K562 (cell line): ENCODE results near the gene KRTAP5-1. TPM values are rescaled to one million over a fixed set of nuclear protein-coding genes. Genes with fewer than 3 reads are reported as not detected.

Source experiments
- ATF3 ChIP-seq, 2 experiments: fragments of 450-650 bp in 1 of 2; sonication (generic) in 1 of 2; formaldehyde crosslinking in 1 of 2; IDR thresholded peaks in 1 of 2; conservative IDR thresholded peaks in 1 of 2; 2 replicates each; pipeline versions ENCODE4 v1.6.1 to v1.8.1; 2016 to 2023; ENCODE audit warnings: mild to moderate bottlenecking in 2 of 2, moderate library complexity in 2 of 2, inconsistent platforms in 1 of 2, missing genetic modification reagents in 1 of 2
- JUNB ChIP-seq: fragments of 450-650 bp; formaldehyde crosslinking; conservative IDR thresholded peaks from 2 replicates; pipeline ENCODE4 v1.4.0; 2020; ENCODE audit warnings: mild to moderate bottlenecking
- NFYB ChIP-seq: IDR thresholded peaks from 2 replicates; pipeline ENCODE4 v1.6.1; 2011; ENCODE audit warnings: mild to moderate bottlenecking, moderate library complexity; ENCODE audit not compliant: insufficient read length; ENCODE audit errors: extremely low read depth
- NR2C2 ChIP-seq, 2 experiments: fragments of 200-800 bp in 1 of 2; sonication (Bioruptor generic) in 1 of 2; sonication (generic) in 1 of 2; formaldehyde crosslinking in 1 of 2; IDR thresholded peaks; 2 replicates each; pipeline versions ENCODE4 v1.6.1 to v1.8.0; 2016 to 2022; ENCODE audit warnings: mild to moderate bottlenecking in 1 of 2, missing compliant biosample characterization in 1 of 2, missing genetic modification characterization in 1 of 2, missing genetic modification reagents in 1 of 2
- RBM25 ChIP-seq: fragments of 200-400 bp; formaldehyde crosslinking; IDR thresholded peaks from 2 replicates; pipeline ENCODE4 v1.6.1; 2018; ENCODE audit warnings: low read length, low read depth, moderate library complexity; ENCODE audit not compliant: severe bottlenecking
- ZBTB7A ChIP-seq: IDR thresholded peaks from 2 replicates; pipeline ENCODE4 v1.6.1; 2011; ENCODE audit warnings: low read depth, mild to moderate bottlenecking, low read length, moderate library complexity, borderline replicate concordance; ENCODE audit not compliant: control insufficient read depth
- ZFP30 ChIP-seq: fragments of 250-450 bp; sonication (Bioruptor Pico); IDR thresholded peaks from 2 replicates; pipeline ENCODE4 v1.8.0; 2022; ENCODE audit warnings: moderate library complexity, mild to moderate bottlenecking, inconsistent platforms, borderline replicate concordance
- ZFX ChIP-seq: sonication (generic); formaldehyde crosslinking; IDR thresholded peaks from 2 replicates; pipeline ENCODE4 v1.8.0; 2022; ENCODE audit warnings: mild to moderate bottlenecking, missing genetic modification reagents, moderate library complexity
- ZNF766 ChIP-seq: fragments of 200-800 bp; sonication (Bioruptor generic); conservative IDR thresholded peaks from 2 replicates; pipeline ENCODE4 v1.6.1; 2016; ENCODE audit warnings: missing genetic modification characterization, missing compliant biosample characterization
- ZNF778 ChIP-seq: fragments of 450-650 bp; formaldehyde crosslinking; IDR thresholded peaks from 2 replicates; pipeline ENCODE4 v1.4.0; 2020; ENCODE audit warnings: mild to moderate bottlenecking, moderate library complexity
- polyA plus RNA-seq, 8 experiments: library from polyadenylated mRNA; depleted of rRNA in 4 of 8; stranded (reverse) in 5 of 8; unstranded in 3 of 8; fragments of >200 nt; fragmentation: Nextera tagmentation in 2 of 8; fragmentation: Illumina TruSeq in 1 of 8; extraction: Ambion mirVana in 2 of 8; extraction: Trizol in 1 of 8; gene quantifications; 2 replicates each; pipeline versions ENCODE4 v1.2.1 to v1.2.3, GENCODE V29; 2011 to 2014; ENCODE audit warnings: inconsistent platforms in 1 of 8, missing spikeins in 1 of 8
- total RNA-seq, 7 experiments: library from RNA; depleted of rRNA in 6 of 7; stranded (reverse); fragments of >200 nt in 6 of 7; fragmentation: Illumina TruSeq in 2 of 7; extraction: Trizol in 2 of 7; gene quantifications; 2 replicates each; pipeline versions ENCODE4 v1.2.1 to v1.2.3, GENCODE V29; 2011 to 2021; ENCODE audit warnings: low replicate concordance in 1 of 7
- TF ChIP-seq, protein P1 (sequence below): fragments of 150-350 bp; IDR thresholded peaks from 2 replicates; pipeline ENCODE4 v1.6.1; 2014; ENCODE audit warnings: low read depth, mild to moderate bottlenecking, low read length, borderline replicate concordance
- TF ChIP-seq, protein P2 (sequence below): fragments of 200-800 bp; sonication (Bioruptor generic); IDR thresholded peaks from 2 replicates; pipeline ENCODE4 v1.6.1; 2017; ENCODE audit warnings: missing genetic modification characterization, missing compliant biosample characterization
- TF ChIP-seq, protein P3 (sequence below): fragments of 450-650 bp; formaldehyde crosslinking; IDR thresholded peaks from 2 replicates; pipeline ENCODE4 v1.4.0; 2022; ENCODE audit warnings: missing genetic modification characterization
- TF ChIP-seq, protein P4 (sequence below), 3 experiments: fragments of 200-800 bp in 1 of 3; sonication (Bioruptor generic) in 1 of 3; sonication (generic) in 1 of 3; formaldehyde crosslinking in 1 of 3; IDR thresholded peaks; 2 replicates each; pipeline versions ENCODE4 v1.6.1 to v1.8.0; 2016 to 2022; ENCODE audit warnings: mild to moderate bottlenecking in 2 of 3, missing compliant biosample characterization in 2 of 3, missing genetic modification characterization in 2 of 3, missing genetic modification reagents in 1 of 3

KRTAP5-1 gene
- total and polyA plus RNA-seq, 9 of the 15 experiments (the other 6 are each of a cell fraction or from before 2014, with no cell fraction given) = not detected

DNA sequence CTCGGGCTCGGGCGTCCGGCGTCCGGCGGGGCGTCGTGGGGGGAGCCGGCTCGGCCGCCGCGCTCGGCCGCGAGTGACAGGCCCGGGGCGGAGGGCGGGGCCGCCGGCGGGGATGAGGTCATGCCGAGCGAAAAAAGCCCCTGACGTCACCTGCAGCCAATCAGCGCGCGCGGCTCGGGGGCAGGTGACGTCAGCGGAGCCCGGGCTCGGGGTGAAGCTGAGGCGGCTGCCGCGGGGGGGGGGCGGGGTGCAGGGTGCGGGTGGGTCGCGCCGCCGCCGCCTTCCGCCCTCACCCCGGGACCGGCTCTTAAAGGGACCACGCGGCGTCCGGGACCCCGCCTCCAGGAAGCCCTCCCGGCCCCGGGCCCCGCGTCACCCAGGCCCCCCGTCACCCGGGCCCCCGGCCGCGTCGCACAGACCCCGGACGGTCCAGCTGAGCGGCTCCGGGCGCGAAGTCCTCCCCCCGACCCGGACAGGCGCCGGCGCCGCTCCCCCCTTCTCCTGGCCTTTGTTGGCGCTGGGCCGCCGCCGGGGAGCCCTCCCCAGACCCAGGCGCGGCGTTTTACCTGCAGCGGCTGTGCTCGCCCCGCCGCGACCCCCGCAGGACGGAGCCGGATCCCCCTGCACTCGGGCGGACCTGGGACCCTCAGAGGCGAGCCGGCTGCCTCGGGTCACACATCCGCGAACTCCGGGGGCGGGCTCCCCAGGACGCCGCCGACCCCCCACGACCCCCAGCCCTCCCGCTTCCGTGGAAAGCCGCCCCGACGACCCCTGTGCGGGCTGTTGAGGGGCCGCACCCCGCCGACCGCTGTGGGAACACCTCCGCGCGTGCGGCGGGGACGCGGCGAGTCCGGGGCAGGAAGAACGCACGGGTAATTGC is 12.6 kb downstream of the KRTAP5-1 start, which contains the start of gene DUSP8 (continued):
- TF ChIP-seq ZBTB7A = peak; percentile 91
- peak; percentile 72 for TF ChIP-seq NFYB
- peak; percentile 45 for TF ChIP-seq ZFX (CRISPR knock-in tag)
- TF ChIP-seq ZFP30 = no peak
- TF ChIP-seq, protein P1, sequence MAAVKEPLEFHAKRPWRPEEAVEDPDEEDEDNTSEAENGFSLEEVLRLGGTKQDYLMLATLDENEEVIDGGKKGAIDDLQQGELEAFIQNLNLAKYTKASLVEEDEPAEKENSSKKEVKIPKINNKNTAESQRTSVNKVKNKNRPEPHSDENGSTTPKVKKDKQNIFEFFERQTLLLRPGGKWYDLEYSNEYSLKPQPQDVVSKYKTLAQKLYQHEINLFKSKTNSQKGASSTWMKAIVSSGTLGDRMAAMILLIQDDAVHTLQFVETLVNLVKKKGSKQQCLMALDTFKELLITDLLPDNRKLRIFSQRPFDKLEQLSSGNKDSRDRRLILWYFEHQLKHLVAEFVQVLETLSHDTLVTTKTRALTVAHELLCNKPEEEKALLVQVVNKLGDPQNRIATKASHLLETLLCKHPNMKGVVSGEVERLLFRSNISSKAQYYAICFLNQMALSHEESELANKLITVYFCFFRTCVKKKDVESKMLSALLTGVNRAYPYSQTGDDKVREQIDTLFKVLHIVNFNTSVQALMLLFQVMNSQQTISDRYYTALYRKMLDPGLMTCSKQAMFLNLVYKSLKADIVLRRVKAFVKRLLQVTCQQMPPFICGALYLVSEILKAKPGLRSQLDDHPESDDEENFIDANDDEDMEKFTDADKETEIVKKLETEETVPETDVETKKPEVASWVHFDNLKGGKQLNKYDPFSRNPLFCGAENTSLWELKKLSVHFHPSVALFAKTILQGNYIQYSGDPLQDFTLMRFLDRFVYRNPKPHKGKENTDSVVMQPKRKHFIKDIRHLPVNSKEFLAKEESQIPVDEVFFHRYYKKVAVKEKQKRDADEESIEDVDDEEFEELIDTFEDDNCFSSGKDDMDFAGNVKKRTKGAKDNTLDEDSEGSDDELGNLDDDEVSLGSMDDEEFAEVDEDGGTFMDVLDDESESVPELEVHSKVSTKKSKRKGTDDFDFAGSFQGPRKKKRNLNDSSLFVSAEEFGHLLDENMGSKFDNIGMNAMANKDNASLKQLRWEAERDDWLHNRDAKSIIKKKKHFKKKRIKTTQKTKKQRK = no peak
- no peak for TF ChIP-seq ZNF778 (CRISPR knock-in tag)
- TF ChIP-seq ZNF766 (CRISPR knock-in tag) = 0 out of 2 replicates have a peak, but pooled peaks have one; percentile 39
- TF ChIP-seq, protein P2, sequence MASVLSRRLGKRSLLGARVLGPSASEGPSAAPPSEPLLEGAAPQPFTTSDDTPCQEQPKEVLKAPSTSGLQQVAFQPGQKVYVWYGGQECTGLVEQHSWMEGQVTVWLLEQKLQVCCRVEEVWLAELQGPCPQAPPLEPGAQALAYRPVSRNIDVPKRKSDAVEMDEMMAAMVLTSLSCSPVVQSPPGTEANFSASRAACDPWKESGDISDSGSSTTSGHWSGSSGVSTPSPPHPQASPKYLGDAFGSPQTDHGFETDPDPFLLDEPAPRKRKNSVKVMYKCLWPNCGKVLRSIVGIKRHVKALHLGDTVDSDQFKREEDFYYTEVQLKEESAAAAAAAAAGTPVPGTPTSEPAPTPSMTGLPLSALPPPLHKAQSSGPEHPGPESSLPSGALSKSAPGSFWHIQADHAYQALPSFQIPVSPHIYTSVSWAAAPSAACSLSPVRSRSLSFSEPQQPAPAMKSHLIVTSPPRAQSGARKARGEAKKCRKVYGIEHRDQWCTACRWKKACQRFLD (CRISPR knock-in tag) = peak; percentile 80; the same call in 1 of the 2 replicates
- no peak for TF ChIP-seq NR2C2 (CRISPR knock-in tag; IDR thresholded peaks at IDR 0.05)
- TF ChIP-seq NR2C2 (tag; IDR thresholded peaks at IDR 0.05) = peak; percentile 30; the same call in 1 of the 2 replicates
- peak; percentile 84 for TF ChIP-seq ATF3 (IDR thresholded peaks at IDR 0.05)
- no peak for TF ChIP-seq ATF3 (CRISPR knock-in tag; conservative IDR thresholded peaks at IDR 0.05)
- TF ChIP-seq, protein P3, sequence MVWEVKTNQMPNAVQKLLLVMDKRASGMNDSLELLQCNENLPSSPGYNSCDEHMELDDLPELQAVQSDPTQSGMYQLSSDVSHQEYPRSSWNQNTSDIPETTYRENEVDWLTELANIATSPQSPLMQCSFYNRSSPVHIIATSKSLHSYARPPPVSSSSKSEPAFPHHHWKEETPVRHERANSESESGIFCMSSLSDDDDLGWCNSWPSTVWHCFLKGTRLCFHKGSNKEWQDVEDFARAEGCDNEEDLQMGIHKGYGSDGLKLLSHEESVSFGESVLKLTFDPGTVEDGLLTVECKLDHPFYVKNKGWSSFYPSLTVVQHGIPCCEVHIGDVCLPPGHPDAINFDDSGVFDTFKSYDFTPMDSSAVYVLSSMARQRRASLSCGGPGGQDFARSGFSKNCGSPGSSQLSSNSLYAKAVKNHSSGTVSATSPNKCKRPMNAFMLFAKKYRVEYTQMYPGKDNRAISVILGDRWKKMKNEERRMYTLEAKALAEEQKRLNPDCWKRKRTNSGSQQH (CRISPR knock-in tag) = no peak
- peak; percentile 63 for TF ChIP-seq RBM25
- TF ChIP-seq JUNB (CRISPR knock-in tag) = 0 out of 2 replicates have a peak, but pooled peaks have one; percentile 52
- TF ChIP-seq, protein P4, sequence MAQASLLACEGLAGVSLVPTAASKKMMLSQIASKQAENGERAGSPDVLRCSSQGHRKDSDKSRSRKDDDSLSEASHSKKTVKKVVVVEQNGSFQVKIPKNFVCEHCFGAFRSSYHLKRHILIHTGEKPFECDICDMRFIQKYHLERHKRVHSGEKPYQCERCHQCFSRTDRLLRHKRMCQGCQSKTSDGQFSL (CRISPR knock-in tag; IDR thresholded peaks at IDR 0.05) = peak; percentile 83
- TF ChIP-seq, protein P4 (tag; IDR thresholded peaks at IDR 0.05) = 0 out of 4 replicates have a peak, but pooled peaks of 1 of the 2 experiments have one; percentile 21
